Natural killer cell (primary cell): ENCODE measurements around the gene SORBS2. TPM values are rescaled to one million over a fixed set of nuclear protein-coding genes. Genes with fewer than 3 reads are reported as not detected.

ENCODE experiments used
- ATAC-seq, 3 donors: fragments of 150-1000 bp in 2 of 3; fragments of 200-7000 bp in 1 of 3; cut with Tn5 transposase; 1 replicate in 1 of 3; 2 replicates in 2 of 3; pipeline ENCODE4 v1.10.0; 2021; ENCODE audit warnings: mild to moderate bottlenecking in 2 of 3, moderate library complexity in 2 of 3
- DNase-seq, 2 donors: peaks; one replicate each; pipeline versions ENCODE4 v3.0.0 to v3.0.0-alpha.2; 2013 to 2021; ENCODE audit warnings: mixed read lengths in 1 of 2
- H3K27ac ChIP-seq: one replicate; pipeline ENCODE4 v1.5.1; 2013; ENCODE audit warnings: mild to moderate bottlenecking, low read length
- H3K27me3 ChIP-seq: one replicate; pipeline ENCODE4 v1.6.1; 2013; ENCODE audit warnings: low read length; ENCODE audit not compliant: control insufficient read depth, insufficient read depth
- H3K36me3 ChIP-seq: one replicate; pipeline ENCODE4 v1.6.1; 2013; ENCODE audit warnings: low read length; ENCODE audit not compliant: control insufficient read depth, insufficient read depth
- H3K4me1 ChIP-seq: one replicate; pipeline ENCODE4 v1.6.1; 2013; ENCODE audit warnings: low read length; ENCODE audit not compliant: control insufficient read depth, insufficient read depth
- H3K4me3 ChIP-seq: one replicate; pipeline ENCODE4 v1.5.1; 2013; ENCODE audit warnings: low read length
- H3K9me3 ChIP-seq: one replicate; pipeline ENCODE4 v1.6.1; 2013; ENCODE audit warnings: low read length; ENCODE audit not compliant: control insufficient read depth, insufficient read depth
- H3K27ac Mint-ChIP-seq, 2 donors: one replicate each; pipeline ENCODE4 v1.8.0; 2022; ENCODE audit warnings: mild to moderate bottlenecking in 2 of 2, mixed read lengths in 2 of 2, moderate library complexity in 1 of 2
- H3K27me3 Mint-ChIP-seq, 2 donors: one replicate each; pipeline ENCODE4 v1.8.0; 2022; ENCODE audit warnings: low read depth in 2 of 2, mixed read lengths in 2 of 2
- H3K36me3 Mint-ChIP-seq: one replicate; pipeline ENCODE4 v1.8.0; 2022; ENCODE audit warnings: mixed read lengths
- H3K4me1 Mint-ChIP-seq, 2 donors: one replicate each; pipeline ENCODE4 v1.8.0; 2022; ENCODE audit warnings: mixed read lengths in 2 of 2
- H3K4me3 Mint-ChIP-seq: one replicate; pipeline ENCODE4 v1.8.0; 2022; ENCODE audit warnings: mild to moderate bottlenecking, moderate library complexity, mixed read lengths
- H3K9me3 Mint-ChIP-seq, 2 donors: one replicate each; pipeline ENCODE4 v1.8.0; 2022; ENCODE audit warnings: mixed read lengths in 2 of 2
- WGBS: methylation state at CpG from one replicate; pipeline ENCODE4 v1.1.7; 2013; ENCODE audit warnings: missing lambda C conversion rate; ENCODE audit not compliant: insufficient coverage; 5-methylcytosine and 5-hydroxymethylcytosine counted together
- intact Hi-C: fragments of 100-400 bp; cut with micrococcal nuclease; formaldehyde crosslinking; loops from one replicate; pipeline ENCODE4 v1.14.2; 2022
- total RNA-seq, 4 donors: library from RNA; stranded (reverse); fragments of 120-200 nt in 1 of 4; gene quantifications; one replicate each; pipeline versions ENCODE4 v1.2.3 to v1.2.4, GENCODE V29; 2013 to 2022
- TF ChIP-seq, protein P1 (sequence below): fragments of 200-600 bp; IDR thresholded peaks from one replicate; pipeline ENCODE4 v1.8.0; 2022; ENCODE audit warnings: antibody characterized with exemption

Gene SORBS2
- total RNA-seq, 3 donors from 2014 or later (not counting 1 experiment from before 2014, with no cell fraction given), result 10.2 to 15.6 (median 13.5) TPM

DNA sequence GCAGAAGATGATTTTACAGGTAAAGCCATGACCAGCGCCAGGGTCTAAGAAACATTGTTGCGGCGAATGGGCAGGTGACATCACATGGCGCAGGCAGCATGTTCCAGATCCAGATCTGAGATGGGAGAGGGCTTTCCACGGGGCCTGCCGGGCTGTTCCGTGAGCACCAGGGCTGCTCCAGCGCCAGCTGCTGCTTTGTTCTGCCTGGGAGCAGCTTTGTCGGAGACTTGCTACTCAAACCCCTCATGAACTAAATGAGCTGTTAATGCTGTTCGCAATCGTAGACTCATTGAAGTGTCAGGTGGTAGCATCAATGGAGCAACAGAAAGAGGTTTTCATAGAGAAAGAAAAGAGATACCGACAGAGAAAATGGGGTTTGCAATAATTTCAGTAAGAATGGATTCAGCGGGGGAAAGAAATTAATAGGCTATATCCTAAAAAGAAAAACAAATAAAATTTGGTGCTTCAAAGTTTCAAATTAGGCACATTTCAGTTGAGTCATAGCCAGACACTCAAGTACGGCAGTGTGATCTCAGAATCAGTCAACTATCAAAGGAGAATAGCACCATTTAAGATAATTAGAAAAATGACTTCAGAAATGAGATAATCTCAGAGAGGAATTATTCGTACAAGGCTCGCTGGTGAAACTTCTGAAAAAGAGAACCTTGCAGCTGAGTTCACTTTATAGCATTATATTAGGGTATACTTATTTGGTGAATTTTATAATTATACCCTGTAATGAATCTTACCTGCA is 23.9 kb downstream of the SORBS2 start:
- Mint-ChIP-seq H3K27ac (no peak overlapping the region), H3K4me3 (no peak overlapping the region), H3K27me3 (no peaks in the 10 kb centered on the region), H3K9me3 (no peaks in the 10 kb centered on the region), H3K4me1 (no peaks in the 10 kb centered on the region), H3K36me3 (no peaks in the 10 kb centered on the region)
- no peaks in the 10 kb centered on the region for H3K36me3 ChIP-seq
- H3K27me3 ChIP-seq, result no peaks in the 10 kb centered on the region
- TF ChIP-seq, protein P1, sequence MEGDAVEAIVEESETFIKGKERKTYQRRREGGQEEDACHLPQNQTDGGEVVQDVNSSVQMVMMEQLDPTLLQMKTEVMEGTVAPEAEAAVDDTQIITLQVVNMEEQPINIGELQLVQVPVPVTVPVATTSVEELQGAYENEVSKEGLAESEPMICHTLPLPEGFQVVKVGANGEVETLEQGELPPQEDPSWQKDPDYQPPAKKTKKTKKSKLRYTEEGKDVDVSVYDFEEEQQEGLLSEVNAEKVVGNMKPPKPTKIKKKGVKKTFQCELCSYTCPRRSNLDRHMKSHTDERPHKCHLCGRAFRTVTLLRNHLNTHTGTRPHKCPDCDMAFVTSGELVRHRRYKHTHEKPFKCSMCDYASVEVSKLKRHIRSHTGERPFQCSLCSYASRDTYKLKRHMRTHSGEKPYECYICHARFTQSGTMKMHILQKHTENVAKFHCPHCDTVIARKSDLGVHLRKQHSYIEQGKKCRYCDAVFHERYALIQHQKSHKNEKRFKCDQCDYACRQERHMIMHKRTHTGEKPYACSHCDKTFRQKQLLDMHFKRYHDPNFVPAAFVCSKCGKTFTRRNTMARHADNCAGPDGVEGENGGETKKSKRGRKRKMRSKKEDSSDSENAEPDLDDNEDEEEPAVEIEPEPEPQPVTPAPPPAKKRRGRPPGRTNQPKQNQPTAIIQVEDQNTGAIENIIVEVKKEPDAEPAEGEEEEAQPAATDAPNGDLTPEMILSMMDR, result no peak
- H3K27ac ChIP-seq, result no peak overlapping the region
- no peaks in the 10 kb centered on the region for H3K9me3 ChIP-seq
- ATAC-seq, result no peak
- no peaks in the 10 kb centered on the region for H3K4me1 ChIP-seq
- WGBS, result 84% methylated on average over 16 of the region's 16 CpGs
- no peak for DNase-seq
- H3K4me3 ChIP-seq, result no peak overlapping the region
- intact Hi-C loops, result no loop called here

DNA sequence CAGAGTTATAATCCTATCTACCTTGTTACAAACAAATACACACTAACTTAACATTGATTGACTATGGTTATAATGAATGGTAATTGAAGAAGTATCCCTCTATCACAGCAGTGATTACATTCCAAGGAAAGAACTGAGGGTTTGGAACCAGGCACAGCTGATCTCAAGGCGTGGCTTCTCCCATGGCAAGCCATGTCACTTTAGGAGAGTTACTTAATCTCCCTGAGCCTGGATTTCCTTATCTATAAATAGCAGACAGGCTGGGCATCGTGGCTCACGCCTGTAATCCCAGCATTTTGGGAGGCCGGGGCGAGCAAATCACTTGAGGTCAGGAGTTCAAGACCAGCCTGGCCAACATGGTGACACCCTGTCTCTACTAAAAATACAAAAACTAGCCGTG is 25.6 kb downstream of the SORBS2 start:
- DNase-seq, result no peak
- Mint-ChIP-seq H3K9me3 (no peaks in the 10 kb centered on the region), H3K4me1 (no peaks in the 10 kb centered on the region), H3K36me3 (no peaks in the 10 kb centered on the region), H3K4me3 (no peak overlapping the region), H3K27me3 (peaks cover 0 to 4% of the 10 kb centered on the region in 2 donors), H3K27ac (no peak overlapping the region)
- Histone ChIP-seq H3K9me3 (no peaks in the 10 kb centered on the region), H3K27ac (no peak overlapping the region), H3K36me3 (no peaks in the 10 kb centered on the region), H3K4me3 (no peak overlapping the region), H3K27me3 (no peaks in the 10 kb centered on the region), H3K4me1 (no peaks in the 10 kb centered on the region)
- WGBS, result 88% methylated on average over 6 of the region's 6 CpGs
- intact Hi-C loops, result no loop called here
- TF ChIP-seq, protein P1, result no peak
- no peak for ATAC-seq

DNA sequence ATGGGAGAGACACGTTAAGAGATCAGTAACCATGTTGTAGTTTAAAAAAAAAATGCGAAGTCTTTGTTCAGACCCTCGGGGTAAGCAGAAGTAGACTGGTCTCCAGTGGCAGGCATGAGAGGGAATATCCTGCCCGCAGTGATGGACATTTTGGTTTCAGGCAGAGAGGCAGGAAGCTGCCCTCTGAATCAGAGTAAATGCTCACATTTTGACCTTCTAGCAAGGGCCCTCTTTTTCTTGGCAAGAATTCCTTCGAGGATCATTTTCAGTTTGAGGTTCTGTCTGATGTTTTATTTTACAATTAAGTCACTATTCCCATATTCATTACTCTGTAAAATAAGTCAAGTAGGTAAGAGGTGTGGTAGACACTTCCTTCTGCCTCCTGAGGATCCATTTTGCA is 28.4 kb downstream of the SORBS2 start:
- H3K4me3 Mint-ChIP-seq, result no peak overlapping the region
- H3K27ac Mint-ChIP-seq, result no peak overlapping the region
- no peaks in the 10 kb centered on the region for H3K4me1 Mint-ChIP-seq

More for the DNA sequence above, 28.4 kb downstream of the SORBS2 start:
- 68% methylated on average over 4 of the region's 5 CpGs for WGBS
- no peaks in the 10 kb centered on the region for H3K4me1 ChIP-seq
- H3K4me3 ChIP-seq, result no peak overlapping the region
- H3K27ac ChIP-seq, result no peak overlapping the region
- H3K27me3 ChIP-seq, result no peaks in the 10 kb centered on the region
- TF ChIP-seq, protein P1, result no peak
- H3K36me3 ChIP-seq, result no peaks in the 10 kb centered on the region
- intact Hi-C loops, result no loop called here
- ATAC-seq, result no peak
- H3K9me3 ChIP-seq, result no peaks in the 10 kb centered on the region
- Mint-ChIP-seq H3K27me3 (peaks cover 0 to 4% of the 10 kb centered on the region in 2 donors), H3K36me3 (no peaks in the 10 kb centered on the region), H3K9me3 (no peaks in the 10 kb centered on the region)
- no peak for DNase-seq
